Mesenchymal stem cell (in vitro differentiated cells and primary cell): Measurements from ENCODE around the gene RRM2.

Source experiments
- DNase-seq: peaks from one replicate; pipeline ENCODE4 v3.0.0-alpha.2; 2013
- H2AFZ ChIP-seq: one replicate; pipeline ENCODE4 v1.6.1; 2013; ENCODE audit warnings: low read depth, mild to moderate bottlenecking, control low read depth, inconsistent platforms, low read length, moderate library complexity
- H2AK5ac ChIP-seq: 2 replicates; pipeline ENCODE4 v1.6.1; 2013; ENCODE audit warnings: low read length, moderate library complexity, mild to moderate bottlenecking, inconsistent platforms; ENCODE audit not compliant: severe bottlenecking
- H2BK120ac ChIP-seq: one replicate; pipeline ENCODE4 v1.6.1; 2013; ENCODE audit warnings: low read depth, mild to moderate bottlenecking, inconsistent platforms, low read length, moderate library complexity
- H2BK12ac ChIP-seq, 2 experiments: one replicate each; pipeline ENCODE4 v1.6.1; 2013; ENCODE audit warnings: inconsistent platforms in 2 of 2, low read length in 2 of 2, mild to moderate bottlenecking in 2 of 2, moderate library complexity in 2 of 2, control low read depth in 1 of 2
- H2BK15ac ChIP-seq: one replicate; pipeline ENCODE4 v1.6.1; 2013; ENCODE audit warnings: mild to moderate bottlenecking, low read depth, inconsistent platforms; ENCODE audit not compliant: poor library complexity, severe bottlenecking
- H2BK5ac ChIP-seq: 2 replicates; pipeline ENCODE4 v1.6.1; 2013; ENCODE audit warnings: low read depth, mild to moderate bottlenecking, low read length, control low read depth, inconsistent platforms; ENCODE audit not compliant: poor library complexity, severe bottlenecking
- H3K14ac ChIP-seq, 2 experiments: one replicate each; pipeline ENCODE4 v1.6.1; 2013; ENCODE audit warnings: inconsistent platforms in 2 of 2, low read length in 2 of 2, control low read depth in 1 of 2, mild to moderate bottlenecking in 1 of 2, moderate library complexity in 1 of 2
- H3K18ac ChIP-seq, 2 experiments: one replicate each; pipeline ENCODE4 v1.6.1; 2013; ENCODE audit warnings: inconsistent platforms in 2 of 2, low read length in 2 of 2, control low read depth in 1 of 2, low read depth in 1 of 2, mild to moderate bottlenecking in 1 of 2
- H3K23ac ChIP-seq, 2 experiments: one replicate each; pipeline ENCODE4 v1.6.1; 2013; ENCODE audit warnings: inconsistent platforms in 2 of 2, low read length in 2 of 2, mild to moderate bottlenecking in 2 of 2, moderate library complexity in 2 of 2, control low read depth in 1 of 2
- H3K27ac ChIP-seq: 2 replicates; pipeline ENCODE4 v1.5.1; 2013; ENCODE audit warnings: mild to moderate bottlenecking, moderate library complexity, low read length, control low read depth, inconsistent platforms; ENCODE audit not compliant: poor library complexity, severe bottlenecking
- H3K27me3 ChIP-seq, 2 experiments: 2 replicates each; pipeline versions ENCODE4 v1.6.1 to v1.7.0; 2013; ENCODE audit warnings: low read length in 2 of 2, mild to moderate bottlenecking in 2 of 2, moderate library complexity in 2 of 2, control low read depth in 1 of 2, inconsistent platforms in 1 of 2; ENCODE audit not compliant: control insufficient read depth in 1 of 2, insufficient read depth in 1 of 2
- H3K36me3 ChIP-seq, 2 experiments: 2 replicates each; pipeline versions ENCODE4 v1.6.1 to v1.7.0; 2013; ENCODE audit warnings: low read length in 2 of 2, control low read depth in 1 of 2, inconsistent platforms in 1 of 2, low read depth in 1 of 2, mild to moderate bottlenecking in 1 of 2; ENCODE audit not compliant: insufficient read depth in 2 of 2, control insufficient read depth in 1 of 2
- H3K4ac ChIP-seq, 2 experiments: one replicate each; pipeline ENCODE4 v1.6.1; 2013; ENCODE audit warnings: inconsistent platforms in 2 of 2, low read length in 2 of 2, mild to moderate bottlenecking in 2 of 2, moderate library complexity in 2 of 2, control low read depth in 1 of 2, low read depth in 1 of 2
- H3K4me1 ChIP-seq: 2 replicates; pipeline ENCODE4 v1.6.1; 2013; ENCODE audit warnings: low read depth, low read length, control low read depth; ENCODE audit not compliant: control insufficient read depth, insufficient read depth
- H3K4me2 ChIP-seq: 2 replicates; pipeline ENCODE4 v1.6.1; 2013; ENCODE audit warnings: low read length, mild to moderate bottlenecking, inconsistent platforms; ENCODE audit not compliant: poor library complexity, severe bottlenecking
- H3K4me3 ChIP-seq, 2 experiments: 2 replicates each; pipeline versions ENCODE4 v1.5.1 to v1.7.0; 2013; ENCODE audit warnings: low read length in 2 of 2, mild to moderate bottlenecking in 2 of 2, control low read depth in 1 of 2, low read depth in 1 of 2; ENCODE audit not compliant: insufficient read depth in 1 of 2
- H3K79me1 ChIP-seq: replicated peaks from 2 replicates; pipeline ENCODE4 v1.6.1; 2013; ENCODE audit warnings: mild to moderate bottlenecking, control low read depth, low read length, inconsistent platforms; ENCODE audit not compliant: poor library complexity, severe bottlenecking
- H3K9ac ChIP-seq: 2 replicates; pipeline ENCODE4 v1.7.0; 2013; ENCODE audit warnings: mild to moderate bottlenecking, low read length, moderate library complexity
- H3K9me3 ChIP-seq: 2 replicates; pipeline ENCODE4 v1.7.0; 2013; ENCODE audit warnings: mild to moderate bottlenecking, low read length; ENCODE audit not compliant: control insufficient read depth
- H4K8ac ChIP-seq: one replicate; pipeline ENCODE4 v1.6.1; 2013; ENCODE audit warnings: inconsistent platforms, mild to moderate bottlenecking, low read length, moderate library complexity
- H4K91ac ChIP-seq: one replicate; pipeline ENCODE4 v1.6.1; 2013; ENCODE audit warnings: mild to moderate bottlenecking, low read length, inconsistent platforms
- WGBS: methylation state at CpG from one replicate; pipeline ENCODE4 v1.1.7; 2013; ENCODE audit warnings: mixed read lengths; 5-methylcytosine and 5-hydroxymethylcytosine counted together

RRM2 gene

GRCh38 chr2:10083046-10083445 is 39.5 kb upstream of the RRM2 start:
- Histone ChIP-seq H2AK5ac (no peak overlapping the region), H3K9ac (no peak overlapping the region), H3K23ac (no peak overlapping the region), H4K91ac (no peak overlapping the region), H3K14ac (no peak overlapping the region), H3K27me3 (peaks cover 5 to 76% of the 10 kb centered on the region in 2 experiments), H2BK120ac (no peak overlapping the region), H3K27ac (peak overlapping the region; percentile 90), H3K4me2 (no peak overlapping the region), H2BK12ac (no peak overlapping the region), H2BK5ac (no peak overlapping the region), H2BK15ac (no peak overlapping the region), H3K4me1 (peaks cover 37% of the 10 kb centered on the region), H3K18ac (no peak overlapping the region), H2AFZ (no peak overlapping the region), H3K4ac (no peak overlapping the region), H3K36me3 (no peaks in the 10 kb centered on the region), H3K79me1 (no peaks in the 10 kb centered on the region), H3K4me3 (no peak overlapping the region), H3K9me3 (no peaks in the 10 kb centered on the region), H4K8ac (no peak overlapping the region)
- 74% methylated on average over 5 of the region's 5 CpGs for WGBS
- DNase-seq, result no peak

- Histone ChIP-seq H3K4me2 (no peak overlapping the region), H3K9me3 (no peaks in the 10 kb centered on the region), H3K23ac (no peak overlapping the region), H3K4me1 (peaks cover 31% of the 10 kb centered on the region), H4K8ac (no peak overlapping the region), H2AFZ (no peak overlapping the region), H4K91ac (no peak overlapping the region), H3K79me1 (no peaks in the 10 kb centered on the region), H3K27me3 (peaks cover 5 to 72% of the 10 kb centered on the region in 2 experiments), H3K4me3 (no peak overlapping the region), H3K36me3 (no peaks in the 10 kb centered on the region), H3K9ac (no peak overlapping the region), H2BK5ac (no peak overlapping the region), H2BK15ac (no peak overlapping the region), H2BK12ac (no peak overlapping the region), H3K18ac (no peak overlapping the region), H2BK120ac (no peak overlapping the region), H3K27ac (peak overlapping the region; percentile 90), H2AK5ac (peak overlapping the region; percentile 68), H3K14ac (no peak overlapping the region), H3K4ac (no peak overlapping the region)
- 85% methylated on average over 12 of the region's 13 CpGs for WGBS
- DNase-seq, result no peak
Observed at GRCh38 chr2:10083692-10084211, 38.8 kb upstream of the RRM2 start.

GRCh38 chr2:10084223-10084865 is 38.2 kb upstream of the RRM2 start:
- peak overlapping the region; percentile 80 for H2AK5ac ChIP-seq
- H3K23ac ChIP-seq, result no peak overlapping the region
- H3K4me3 ChIP-seq, result no peak overlapping the region
- H3K18ac ChIP-seq, result no peak overlapping the region
- DNase-seq, result no peak
- peaks cover 5 to 75% of the 10 kb centered on the region in 2 experiments for H3K27me3 ChIP-seq
- H3K4me1 ChIP-seq, result peaks cover 31% of the 10 kb centered on the region
- H2AFZ ChIP-seq, result no peak overlapping the region
- no peak overlapping the region for H2BK120ac ChIP-seq
- no peaks in the 10 kb centered on the region for H3K9me3 ChIP-seq
- H3K27ac ChIP-seq, result no peak overlapping the region
- H3K9ac ChIP-seq, result no peak overlapping the region
- no peak overlapping the region for H4K8ac ChIP-seq
- WGBS, result 75% methylated on average over 10 of the region's 12 CpGs
- H2BK5ac ChIP-seq, result no peak overlapping the region
- H2BK12ac ChIP-seq, result no peak overlapping the region
- H2BK15ac ChIP-seq, result no peak overlapping the region
- no peak overlapping the region for H3K4ac ChIP-seq
- H3K4me2 ChIP-seq, result no peak overlapping the region
- H4K91ac ChIP-seq, result no peak overlapping the region
- H3K14ac ChIP-seq, result no peak overlapping the region
- no peaks in the 10 kb centered on the region for H3K79me1 ChIP-seq
- H3K36me3 ChIP-seq, result no peaks in the 10 kb centered on the region

- 75% methylated on average over 4 of the region's 6 CpGs for WGBS
- Histone ChIP-seq H3K27me3 (peaks cover 5 to 83% of the 10 kb centered on the region in 2 experiments), H3K4me2 (peak overlapping the region; percentile 0), H3K9me3 (no peaks in the 10 kb centered on the region), H2BK15ac (no peak overlapping the region), H3K27ac (peak overlapping the region; percentile 78), H3K9ac (no peak overlapping the region), H3K4ac (no peak overlapping the region), H2BK120ac (no peak overlapping the region), H2BK12ac (no peak overlapping the region), H4K91ac (no peak overlapping the region), H2AFZ (no peak overlapping the region), H3K18ac (no peak overlapping the region), H3K79me1 (no peaks in the 10 kb centered on the region), H3K14ac (no peak overlapping the region), H3K4me1 (peaks cover 32% of the 10 kb centered on the region), H3K36me3 (no peaks in the 10 kb centered on the region), H3K4me3 (no peak overlapping the region), H4K8ac (no peak overlapping the region), H2AK5ac (no peak overlapping the region), H2BK5ac (no peak overlapping the region), H3K23ac (no peak overlapping the region)
- no peak for DNase-seq
Observed at GRCh38 chr2:10085043-10085667, 37.4 kb upstream of the RRM2 start.
